Epithelial cell of proximal tubule (primary cell): ENCODE results near the gene CDC27. TPM values are rescaled to one million over a fixed set of nuclear protein-coding genes. Genes with fewer than 3 reads are reported as not detected.

Experiments
- DNase-seq: peaks from one replicate; pipeline ENCODE4 v3.0.0-alpha.2; 2011; ENCODE audit warnings: low read depth
- H3K4me3 ChIP-seq: 2 replicates; pipeline ENCODE4 v1.5.1; 2011; ENCODE audit warnings: low read depth, mild to moderate bottlenecking, low read length
- CTCF ChIP-seq: conservative IDR thresholded peaks from 2 replicates; pipeline ENCODE4 v1.5.1; 2012; ENCODE audit warnings: low read depth, mild to moderate bottlenecking, low read length
- total RNA-seq: library from RNA; depleted of rRNA; stranded (reverse); fragments of >200 nt; gene quantifications from 2 replicates; pipeline ENCODE4 v1.2.3, GENCODE V29; 2015

Gene CDC27
- total RNA-seq, 1 donor from 2014 or later: 28.1 TPM

GRCh38 chr17:47210779-47211178 is 21.7 kb upstream of the CDC27 start:
- H3K4me3 ChIP-seq: no peak overlapping the region
- no peak for TF ChIP-seq CTCF
- no peak for DNase-seq

- TF ChIP-seq CTCF: no peak
- no peak for DNase-seq
- H3K4me3 ChIP-seq: no peak overlapping the region
These were observed 21.0 kb upstream of the CDC27 start for GRCh38 chr17:47210105-47210504.

GRCh38 chr17:47209499-47209898 is 20.4 kb upstream of the CDC27 start:
- DNase-seq: no peak
- no peak for TF ChIP-seq CTCF
- no peak overlapping the region for H3K4me3 ChIP-seq

- DNase-seq: no peak
- H3K4me3 ChIP-seq: no peak within 1 kb of the TSS
- no peak for TF ChIP-seq CTCF
These were observed 19.8 kb upstream of the CDC27 start, which contains the start of gene MYL4 for GRCh38 chr17:47208744-47209488. Gene MYL4 (plus strand): TSS chr17:47209348. CDS start chr17:47209423, 75 bp downstream.

- no peak for DNase-seq
- H3K4me3 ChIP-seq: no peak overlapping the region
- TF ChIP-seq CTCF: no peak
These were observed 18.3 kb upstream of the CDC27 start for GRCh38 chr17:47207143-47208067.

- TF ChIP-seq CTCF: no peak
- DNase-seq: peak; percentile 84
- peak overlapping the region; percentile 44 for H3K4me3 ChIP-seq
These were observed 16.4 kb upstream of the CDC27 start for GRCh38 chr17:47205419-47205963.
